HepG2 (cell line): Measurements from ENCODE around the gene DNPH1. TPM values are rescaled to one million over a fixed set of nuclear protein-coding genes. Genes with fewer than 3 reads are reported as not detected.
A peak's percentile ranks its signal among the peaks of the same experiment; 100 is the strongest.

Source experiments
- ARHGAP35 ChIP-seq: sonication (generic); formaldehyde crosslinking; IDR thresholded peaks from 2 replicates; pipeline ENCODE4 v1.9.0; 2022; ENCODE audit warnings: mild to moderate bottlenecking, inconsistent platforms, moderate library complexity, missing genetic modification reagents, borderline replicate concordance
- ATF1 ChIP-seq: IDR thresholded peaks from 2 replicates; pipeline ENCODE4 v1.6.1; 2016; ENCODE audit warnings: mild to moderate bottlenecking, control low read depth
- ATF6 ChIP-seq: sonication (generic); formaldehyde crosslinking; conservative IDR thresholded peaks from 2 replicates; pipeline ENCODE4 v1.4.0; 2020; ENCODE audit warnings: missing genetic modification reagents
- BCL3 ChIP-seq: sonication (generic); formaldehyde crosslinking; IDR thresholded peaks from 2 replicates; pipeline ENCODE4 v1.5.1; 2020; ENCODE audit warnings: mild to moderate bottlenecking, missing genetic modification reagents, moderate library complexity
- CAMTA2 ChIP-seq: sonication (generic); formaldehyde crosslinking; IDR thresholded peaks from 2 replicates; pipeline ENCODE4 v1.4.0; 2020; ENCODE audit warnings: mild to moderate bottlenecking, missing genetic modification reagents, borderline replicate concordance
- CHCHD3 ChIP-seq: sonication (generic); formaldehyde crosslinking; IDR thresholded peaks from 2 replicates; pipeline ENCODE4 v1.8.0; 2022; ENCODE audit warnings: mild to moderate bottlenecking, missing genetic modification reagents, moderate library complexity
- DBP ChIP-seq: sonication (generic); formaldehyde crosslinking; IDR thresholded peaks from 2 replicates; pipeline ENCODE4 v1.4.0; 2020; ENCODE audit warnings: missing genetic modification reagents; ENCODE audit errors: not compliant biosample characterization
- ELF3 ChIP-seq: IDR thresholded peaks from 2 replicates; pipeline ENCODE4 v1.6.1; 2016; ENCODE audit warnings: missing genetic modification reagents, missing compliant biosample characterization
- HCFC1 ChIP-seq: fragments of 150-350 bp; IDR thresholded peaks from 2 replicates; pipeline ENCODE4 v1.6.1; 2014; ENCODE audit warnings: low read depth, low read length
- HNRNPL ChIP-seq: fragments of 200-400 bp; formaldehyde crosslinking; IDR thresholded peaks from 2 replicates; pipeline ENCODE4 v1.6.1; 2017; ENCODE audit warnings: mild to moderate bottlenecking, low read depth, low read length
- IKZF4 ChIP-seq: sonication (generic); formaldehyde crosslinking; IDR thresholded peaks from 2 replicates; pipeline ENCODE4 v1.5.1; 2020; ENCODE audit warnings: borderline replicate concordance, mild to moderate bottlenecking, low read depth, missing genetic modification reagents; ENCODE audit errors: not compliant biosample characterization
- MED13 ChIP-seq: sonication (generic); formaldehyde crosslinking; IDR thresholded peaks from 2 replicates; pipeline ENCODE4 v1.5.0; 2020; ENCODE audit warnings: missing genetic modification reagents
- NFIB ChIP-seq: sonication (generic); formaldehyde crosslinking; IDR thresholded peaks from 2 replicates; pipeline ENCODE4 v1.9.0; 2021; ENCODE audit warnings: missing genetic modification reagents, mild to moderate bottlenecking, borderline replicate concordance
- PATZ1 ChIP-seq: sonication (generic); formaldehyde crosslinking; IDR thresholded peaks from 2 replicates; pipeline ENCODE4 v1.4.0; 2020; ENCODE audit warnings: missing genetic modification reagents
- PCBP2 ChIP-seq: fragments of 200-400 bp; formaldehyde crosslinking; optimal IDR thresholded peaks from 2 replicates; pipeline ENCODE3; 2018; ENCODE audit warnings: low read length, low read depth; ENCODE audit not compliant: poor library complexity, severe bottlenecking
- POLR2A ChIP-seq, 2 experiments: IDR thresholded peaks; 2 replicates each; pipeline ENCODE4 v1.6.1; 2011; ENCODE audit warnings: low read depth in 2 of 2, low read length in 2 of 2, mild to moderate bottlenecking in 1 of 2, moderate library complexity in 1 of 2; ENCODE audit not compliant: insufficient read depth in 1 of 2
- REXO4 ChIP-seq: sonication (generic); formaldehyde crosslinking; IDR thresholded peaks from 2 replicates; pipeline ENCODE4 v1.8.0; 2022; ENCODE audit warnings: missing genetic modification reagents, mild to moderate bottlenecking, borderline replicate concordance
- SALL1 ChIP-seq: sonication (generic); formaldehyde crosslinking; IDR thresholded peaks from 2 replicates; pipeline ENCODE4 v1.8.0; 2022; ENCODE audit warnings: mild to moderate bottlenecking, missing genetic modification reagents
- THAP8 ChIP-seq: sonication (generic); formaldehyde crosslinking; IDR thresholded peaks from 2 replicates; pipeline ENCODE4 v1.5.1; 2020; ENCODE audit warnings: missing genetic modification reagents, mild to moderate bottlenecking, borderline replicate concordance
- ZC3H4 ChIP-seq: sonication (generic); formaldehyde crosslinking; IDR thresholded peaks from 2 replicates; pipeline ENCODE4 v1.4.0; 2020; ENCODE audit warnings: missing genetic modification reagents, borderline replicate concordance
- ZNF225 ChIP-seq: sonication (generic); formaldehyde crosslinking; IDR thresholded peaks from 2 replicates; pipeline ENCODE4 v1.4.0; 2020; ENCODE audit warnings: mild to moderate bottlenecking, missing genetic modification reagents
- ZNF30 ChIP-seq: sonication (generic); formaldehyde crosslinking; IDR thresholded peaks from 2 replicates; pipeline ENCODE4 v1.5.0; 2020; ENCODE audit warnings: mild to moderate bottlenecking, missing genetic modification reagents
- ZNF546 ChIP-seq: sonication (generic); formaldehyde crosslinking; conservative IDR thresholded peaks from 2 replicates; pipeline ENCODE4 v1.8.1; 2023; ENCODE audit warnings: mild to moderate bottlenecking, missing genetic modification reagents
- ZNF788 ChIP-seq: sonication (generic); formaldehyde crosslinking; IDR thresholded peaks from 2 replicates; pipeline ENCODE4 v1.5.0; 2020; ENCODE audit warnings: mild to moderate bottlenecking, missing genetic modification reagents, borderline replicate concordance
- ZNF790 ChIP-seq: sonication (generic); formaldehyde crosslinking; IDR thresholded peaks from 2 replicates; pipeline ENCODE4 v1.8.0; 2022; ENCODE audit warnings: missing genetic modification reagents, mild to moderate bottlenecking, borderline replicate concordance
- ZNF878 ChIP-seq: sonication (generic); formaldehyde crosslinking; IDR thresholded peaks from 2 replicates; pipeline ENCODE4 v1.8.1; 2023; ENCODE audit warnings: mild to moderate bottlenecking, missing genetic modification reagents, moderate library complexity
- polyA plus RNA-seq, 8 experiments: library from polyadenylated mRNA; depleted of rRNA in 3 of 8; stranded (reverse) in 7 of 8; unstranded in 1 of 8; fragments of >200 nt; fragmentation: Illumina TruSeq in 4 of 8; extraction: Trizol in 4 of 8; gene quantifications; 2 replicates each; pipeline versions ENCODE4 v1.2.1 to v1.2.3, GENCODE V29; 2011 to 2016; ENCODE audit warnings: low read depth in 4 of 8, missing spikeins in 1 of 8, mixed read lengths in 1 of 8; ENCODE audit not compliant: insufficient read depth in 1 of 8
- total RNA-seq, 5 experiments: library from RNA; depleted of rRNA; stranded (reverse); fragments of >200 nt; fragmentation: Illumina TruSeq; extraction: Trizol; gene quantifications; 2 replicates each; pipeline ENCODE4 v1.2.3, GENCODE V29; 2016; ENCODE audit warnings: low read depth in 1 of 5

Gene DNPH1
- total and polyA plus RNA-seq, 2 of the 13 experiments (the other 11 are each of a cell fraction or from before 2014, with no cell fraction given): 56.5 to 75.1 TPM

- peak; percentile 67; the same call in 1 of the 2 replicates for TF ChIP-seq ZC3H4 (CRISPR knock-in tag)
- no peak for TF ChIP-seq CAMTA2 (CRISPR knock-in tag)
- no peak for TF ChIP-seq ZNF788 (CRISPR knock-in tag)
- no peak for TF ChIP-seq REXO4 (CRISPR knock-in tag)
- no peak for TF ChIP-seq ZNF546 (CRISPR knock-in tag)
- no peak for TF ChIP-seq THAP8 (CRISPR knock-in tag)
- TF ChIP-seq ZNF225: no peak
- TF ChIP-seq ATF6 (CRISPR knock-in tag): no peak
- TF ChIP-seq HCFC1: no peak
- TF ChIP-seq POLR2A (IDR thresholded peaks at IDR 0.05; ENCODE audit: insufficient read depth in 1 of 2, low read depth in 2 of 2, low read length in 2 of 2): no peak
- no peak for TF ChIP-seq ZNF790
- TF ChIP-seq CHCHD3: no peak
- TF ChIP-seq MED13 (CRISPR knock-in tag): no peak
- TF ChIP-seq ZNF878 (CRISPR knock-in tag): no peak
- no peak for TF ChIP-seq ATF1 (CRISPR knock-in tag)
- TF ChIP-seq ARHGAP35: 0 out of 2 replicates have a peak, but pooled peaks have one; percentile 5
- TF ChIP-seq NFIB (CRISPR knock-in tag): peak; percentile 7; the same call in 1 of the 2 replicates
- TF ChIP-seq ZNF30 (CRISPR knock-in tag): no peak
- no peak for TF ChIP-seq PCBP2
- TF ChIP-seq BCL3 (CRISPR knock-in tag): no peak
- no peak for TF ChIP-seq SALL1 (CRISPR knock-in tag)
- TF ChIP-seq IKZF4: no peak
- peak; percentile 52 for TF ChIP-seq PATZ1
- no peak for TF ChIP-seq ELF3 (CRISPR knock-in tag)
- no peak for TF ChIP-seq DBP
- peak; percentile 46 for TF ChIP-seq HNRNPL
These were observed 39.0 kb upstream of the DNPH1 start (continued) for GRCh38 chr6:43268355-43268700.
